A204.1 (cell line): Measurements from ENCODE around the gene KCNN4.

Experiments
- FAIRE-seq: peaks from 2 replicates; lab custom pipeline; 2012; peaks lifted over from hg19 to GRCh38; lab: Jason Lieb, UNC

Gene KCNN4

DNA sequence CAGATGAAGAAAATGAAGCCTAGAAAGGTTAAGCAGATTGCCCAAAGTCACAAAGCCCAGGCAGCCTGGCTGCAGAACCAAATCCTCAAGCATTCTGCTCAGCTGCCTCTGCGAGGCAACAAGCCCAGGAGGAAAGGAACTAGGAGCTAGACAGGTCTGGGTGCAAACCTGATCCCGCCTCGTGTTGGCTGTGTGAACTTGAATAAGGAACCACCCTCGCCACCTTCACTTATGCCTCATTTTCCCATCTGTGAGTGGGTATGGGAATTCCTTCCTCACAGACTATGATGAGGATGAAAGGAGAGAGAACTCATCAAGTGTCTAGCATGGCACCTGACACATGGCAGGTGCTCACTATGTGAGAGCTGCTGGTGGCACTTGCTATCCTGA, 32.6 kb downstream of the KCNN4 start:
- FAIRE-seq = no peak

DNA sequence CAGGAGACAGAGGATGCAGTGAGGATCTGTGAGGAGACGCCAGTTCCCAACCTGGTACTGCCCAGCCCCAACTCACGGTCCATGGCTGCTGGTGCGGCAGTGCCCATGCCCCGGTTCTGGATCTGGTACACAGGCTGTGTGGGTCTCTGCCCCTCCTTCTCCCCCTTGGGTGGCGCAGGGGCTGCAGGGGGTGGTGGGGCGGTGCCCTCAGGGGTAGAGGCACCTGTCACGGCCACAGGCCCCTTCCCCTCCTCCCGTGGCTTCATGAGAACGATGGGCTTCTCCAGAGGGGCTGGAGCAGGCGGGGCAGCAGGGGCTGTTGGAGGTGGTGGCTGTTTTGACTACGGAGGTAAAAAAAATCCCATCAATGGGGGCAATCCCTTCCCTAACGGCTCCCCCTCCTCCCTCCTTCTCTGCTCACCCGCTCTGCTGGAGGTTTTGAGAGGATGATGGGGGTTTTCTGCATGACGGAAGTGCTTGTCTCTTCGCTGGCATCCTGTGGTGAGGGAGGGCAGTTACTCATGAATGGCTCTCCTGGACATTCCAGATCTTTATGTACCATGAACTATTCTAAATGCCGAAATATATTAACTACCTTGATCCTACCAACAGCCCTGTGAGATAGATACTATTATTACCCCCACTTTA, 33.1 kb downstream of the KCNN4 start:
- FAIRE-seq = no peak

DNA sequence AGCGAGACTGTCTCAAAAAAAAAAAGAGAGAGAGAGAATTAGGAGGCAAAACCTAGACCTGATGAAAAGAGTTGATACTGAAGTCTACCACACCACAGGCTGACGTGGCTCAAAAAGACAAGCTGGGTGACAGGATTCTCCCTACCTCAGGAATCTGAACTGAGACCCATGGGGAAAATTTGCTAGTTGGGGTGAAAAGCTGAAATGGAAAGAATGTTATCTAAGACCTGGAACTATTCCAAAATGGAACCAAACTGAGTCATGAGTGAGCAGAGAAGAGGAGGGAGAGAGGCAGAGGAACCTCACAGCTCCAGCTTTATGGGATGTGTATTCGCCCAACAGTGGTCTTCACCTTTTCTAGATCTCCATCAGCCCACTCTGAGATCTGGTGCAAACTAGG, 37.7 kb downstream of the KCNN4 start:
- FAIRE-seq = no peak

DNA sequence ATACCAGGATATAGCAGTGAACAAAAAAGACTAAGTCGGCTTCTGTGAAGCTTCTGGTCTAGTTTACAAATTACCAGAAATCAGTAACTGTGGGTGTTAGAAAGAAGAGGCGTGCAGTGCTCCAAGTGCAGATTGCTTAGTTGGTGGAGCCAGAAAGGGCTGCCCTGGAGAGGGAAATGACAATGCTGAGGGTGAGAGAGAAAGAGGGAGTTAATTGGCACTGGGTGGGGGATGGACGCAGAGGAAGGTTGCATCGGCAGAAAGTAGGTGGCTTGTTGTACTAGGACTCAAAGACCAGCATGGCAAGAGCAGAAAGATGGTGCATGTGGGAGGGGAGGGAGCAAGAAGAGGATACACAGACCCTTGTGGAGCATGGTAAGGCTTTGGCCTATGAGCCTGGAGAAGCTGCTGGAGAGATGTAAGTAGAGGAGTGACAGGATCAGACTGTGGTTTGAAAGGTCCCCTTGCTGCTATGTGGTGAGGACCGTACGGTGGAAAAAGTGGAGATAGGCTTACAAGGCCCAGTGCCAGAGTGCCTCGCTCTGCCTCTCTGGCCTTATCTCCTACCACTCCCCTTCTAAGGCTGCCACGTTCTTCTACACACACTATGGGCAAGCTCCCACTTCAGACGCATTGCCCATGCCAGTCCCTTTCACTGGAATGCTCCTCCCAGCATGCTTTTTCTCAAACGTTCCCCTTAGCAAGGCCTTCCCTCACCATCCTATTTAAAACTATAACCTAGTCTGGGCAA, 39.5 kb downstream of the KCNN4 start:
- FAIRE-seq = no peak

DNA sequence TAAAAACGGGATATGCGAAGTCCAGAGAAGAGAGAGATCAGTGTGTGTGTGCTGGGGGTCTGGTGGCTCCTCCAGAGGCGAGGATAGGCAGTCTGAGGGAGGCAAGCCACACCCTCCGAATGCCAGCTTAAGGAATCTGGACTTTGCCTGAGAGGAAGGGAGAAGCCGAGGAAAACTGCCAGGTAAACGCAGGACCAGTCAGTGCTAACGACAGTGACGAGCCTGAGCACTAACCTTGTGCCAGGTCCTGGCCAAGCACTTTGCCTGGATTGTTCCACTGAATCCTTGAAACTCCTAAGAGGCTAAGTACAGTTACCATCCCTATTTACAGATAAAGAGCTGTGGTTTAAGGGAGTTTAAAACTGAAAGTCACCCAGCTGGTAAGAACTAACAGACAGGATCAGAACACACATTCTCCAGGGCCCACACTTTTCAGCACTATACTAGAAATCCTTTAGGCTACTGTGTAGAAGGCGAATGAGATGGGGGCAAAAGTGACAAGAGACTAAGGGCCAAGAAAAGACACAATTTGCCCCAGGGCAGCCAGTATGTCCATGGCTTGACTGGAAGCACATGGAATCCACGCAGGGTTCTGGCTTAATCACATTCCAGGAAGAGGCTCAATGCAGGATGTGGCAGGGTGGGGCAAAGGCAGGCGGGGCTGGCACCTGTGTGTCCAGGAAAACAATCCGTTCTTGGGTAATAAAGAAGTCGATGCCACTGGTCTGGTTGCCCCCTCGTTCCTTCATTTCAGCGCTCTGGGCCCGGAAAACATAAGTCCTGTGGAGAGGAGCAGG, 41.1 kb downstream of the KCNN4 start:
- no peak for FAIRE-seq

DNA sequence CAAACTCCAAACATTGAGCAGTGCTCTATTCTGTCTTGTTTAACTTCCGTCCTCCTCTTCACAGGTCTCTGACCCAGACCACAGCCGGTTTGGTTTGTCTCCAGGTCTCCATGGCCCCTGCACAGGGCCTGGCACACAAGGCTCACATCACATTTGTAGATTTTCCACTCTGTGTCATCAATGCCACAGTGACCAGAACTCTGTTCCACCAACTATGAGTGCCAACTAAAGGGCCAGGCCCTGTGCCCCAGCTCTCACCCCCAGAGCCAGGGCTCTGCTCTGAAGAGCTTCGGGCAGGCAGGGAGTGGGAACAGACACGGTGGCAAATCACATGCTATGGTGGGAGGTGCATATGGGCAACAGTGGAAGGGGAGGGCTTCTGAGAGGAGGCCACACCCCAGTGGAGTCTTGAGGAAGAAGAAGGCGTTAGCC, 42.0 kb downstream of the KCNN4 start:
- no peak for FAIRE-seq

DNA sequence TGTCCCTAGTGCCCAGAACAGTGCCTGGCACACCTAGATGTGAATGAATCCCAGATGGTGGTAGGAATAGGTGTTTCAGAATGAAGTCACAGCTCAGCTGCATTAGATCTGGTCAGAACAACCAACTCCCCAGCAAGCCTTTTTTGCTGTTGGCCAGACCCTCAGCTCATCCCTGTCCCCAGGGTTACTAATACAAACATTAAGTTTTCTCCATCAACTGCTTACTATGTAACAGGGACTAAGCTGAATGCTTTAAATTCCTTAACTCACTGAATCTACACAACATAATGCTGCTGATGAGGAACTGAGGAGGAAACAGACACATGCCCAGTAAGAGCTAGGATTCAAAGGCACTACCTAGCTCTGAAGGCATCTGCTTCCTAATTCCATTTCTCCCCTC, 44.8 kb downstream of the KCNN4 start:
- no peak for FAIRE-seq

DNA sequence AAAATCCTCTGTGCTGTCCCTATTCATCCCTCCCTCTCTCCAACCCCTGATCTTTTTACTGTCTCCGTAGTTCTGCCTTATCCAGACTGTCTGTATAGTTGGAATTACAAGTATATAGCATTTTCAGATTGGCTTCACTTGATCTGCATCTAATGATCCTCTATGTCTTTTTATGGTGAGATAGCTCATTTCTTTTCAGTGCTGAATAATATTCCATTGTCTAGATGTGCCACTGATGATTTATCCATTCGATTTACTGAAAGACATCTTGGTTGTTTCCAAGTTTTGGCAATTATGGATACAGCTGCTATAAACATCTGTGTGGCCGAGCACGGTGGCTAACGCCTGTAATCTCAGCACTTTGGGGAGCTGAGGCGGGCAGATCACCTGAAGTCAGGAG, 45.8 kb downstream of the KCNN4 start:
- FAIRE-seq = no peak

DNA sequence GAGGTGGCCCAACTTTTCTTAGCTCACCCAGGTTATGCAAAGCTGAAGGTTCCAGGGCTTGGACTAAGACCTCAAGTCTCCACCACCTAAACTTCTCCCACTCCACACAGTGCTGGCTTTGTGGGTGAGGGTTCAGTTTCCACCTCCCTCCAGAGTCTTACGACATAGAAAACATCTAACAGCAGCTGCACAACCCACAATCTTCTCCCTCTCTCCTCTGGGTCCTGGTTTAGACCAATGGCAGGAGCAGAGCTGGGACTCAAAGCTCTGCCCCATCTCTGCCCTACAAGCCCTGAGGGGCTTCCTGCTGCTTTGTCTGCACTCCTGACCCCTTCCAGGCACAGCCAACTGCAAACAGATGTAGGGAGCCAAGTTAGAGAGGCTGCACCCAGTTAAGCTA, 48.9 kb downstream of the KCNN4 start:
- no peak for FAIRE-seq

DNA sequence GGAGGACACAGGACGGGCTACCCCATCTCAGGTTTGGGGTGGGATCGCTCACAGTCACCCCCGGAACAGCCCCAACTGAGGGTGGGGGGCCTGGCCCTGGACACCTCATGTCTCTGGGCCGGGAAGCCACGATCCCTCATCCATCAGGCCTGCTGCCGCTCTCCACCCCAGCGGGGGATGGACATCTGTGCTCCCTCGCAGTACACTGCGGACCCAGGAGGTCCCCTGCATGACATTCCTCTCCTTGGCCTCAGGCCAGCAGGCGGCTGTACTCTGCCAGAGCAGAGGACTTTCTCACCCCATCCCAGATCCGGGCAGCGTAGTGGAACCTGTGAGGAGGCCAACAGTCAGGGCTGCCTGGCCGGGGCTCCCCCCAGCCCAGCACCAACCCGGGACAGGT, 49.4 kb downstream of the KCNN4 start:
- FAIRE-seq = no peak

DNA sequence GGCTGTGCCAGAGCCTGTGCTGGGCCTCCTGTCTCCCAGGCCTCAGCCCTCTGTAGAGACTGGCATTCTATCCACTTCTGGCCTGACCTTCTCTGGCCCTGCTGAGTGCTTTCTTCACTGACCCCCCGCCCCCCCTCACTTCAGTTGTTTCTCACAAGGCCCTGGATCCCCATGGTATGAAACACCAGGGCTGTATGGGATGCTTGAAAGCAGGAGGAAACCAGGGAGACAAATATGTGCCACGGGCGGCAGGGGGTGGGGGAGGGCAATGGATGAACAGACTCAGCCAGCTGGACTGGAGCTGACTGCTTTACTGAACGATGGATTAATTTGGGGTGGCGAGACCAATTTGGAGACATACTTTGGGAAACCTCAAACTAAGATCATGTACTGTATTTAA, 50.9 kb downstream of the KCNN4 start:
- no peak for FAIRE-seq

DNA sequence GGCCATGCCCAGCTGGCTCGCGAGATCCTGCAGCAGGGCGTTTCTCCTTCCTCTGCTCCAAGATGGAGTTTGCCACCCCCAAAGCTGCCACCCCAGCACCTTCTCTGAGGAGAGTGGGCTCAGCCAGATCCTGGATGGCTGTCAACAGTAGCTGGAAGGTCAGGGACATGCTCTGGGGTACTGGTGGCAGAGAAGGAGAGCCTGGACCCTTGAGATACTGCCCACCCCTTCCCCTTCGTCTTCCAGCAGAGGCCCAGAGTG, 53.2 kb downstream of the KCNN4 start:
- FAIRE-seq = no peak

DNA sequence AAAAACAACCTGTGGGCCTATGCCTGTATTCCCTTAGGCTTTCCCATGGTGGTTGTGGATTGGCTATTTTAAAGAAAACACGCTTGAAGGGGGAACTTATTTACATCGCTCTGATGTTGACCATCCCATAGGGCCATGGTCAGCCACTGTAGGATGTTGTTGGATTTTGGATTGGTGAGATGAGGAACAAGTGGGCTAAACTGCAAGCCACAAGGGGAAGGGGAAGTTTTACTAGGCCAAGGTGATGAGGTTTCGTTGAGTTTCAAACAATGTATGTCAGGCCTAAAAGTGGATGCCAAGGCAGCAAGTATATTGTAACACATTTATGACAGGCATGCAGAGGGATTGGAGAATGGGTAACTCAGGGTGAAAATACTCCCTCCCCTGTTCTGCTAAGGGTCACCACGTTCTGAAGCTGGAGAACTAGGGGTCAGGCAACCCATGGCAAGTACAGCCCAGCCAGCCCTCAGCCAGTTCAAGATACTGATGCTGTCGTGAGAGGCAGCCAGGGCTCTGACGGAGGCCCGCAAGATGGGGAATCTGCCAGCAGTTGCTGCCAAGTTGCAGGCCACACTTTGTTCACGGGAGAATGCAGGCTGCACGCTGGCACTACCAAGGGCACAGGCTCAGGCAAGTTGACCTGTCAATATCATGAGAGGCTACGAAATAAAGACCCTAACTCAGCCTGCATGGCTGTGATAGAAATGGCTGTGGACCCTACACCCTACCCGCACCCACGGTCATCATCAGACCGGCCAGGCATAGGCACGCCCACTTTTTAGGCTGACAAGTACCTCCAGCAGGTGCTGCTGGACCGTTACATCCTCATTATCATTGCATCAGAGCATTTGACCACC, 53.8 kb downstream of the KCNN4 start:
- no peak for FAIRE-seq

DNA sequence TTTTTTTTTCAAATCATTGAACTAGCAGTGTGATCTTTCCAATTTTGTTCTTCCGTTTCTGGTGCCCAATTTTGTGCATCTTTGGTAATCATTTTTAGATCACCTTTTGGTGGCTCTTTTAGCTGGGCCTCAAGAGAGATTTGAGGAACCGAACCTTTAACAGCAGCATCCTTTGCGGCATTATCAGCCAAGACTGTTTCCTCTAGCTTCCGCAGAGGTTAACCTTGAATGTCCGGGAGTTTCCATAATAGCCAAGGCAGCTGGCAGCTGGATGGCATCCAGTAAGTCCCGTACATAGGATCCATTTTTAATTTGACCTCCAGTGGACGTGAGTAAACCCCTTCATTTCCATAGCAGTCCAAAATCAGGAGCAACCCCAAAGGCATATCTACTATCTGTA, 55.3 kb downstream of the KCNN4 start:
- FAIRE-seq = no peak

DNA sequence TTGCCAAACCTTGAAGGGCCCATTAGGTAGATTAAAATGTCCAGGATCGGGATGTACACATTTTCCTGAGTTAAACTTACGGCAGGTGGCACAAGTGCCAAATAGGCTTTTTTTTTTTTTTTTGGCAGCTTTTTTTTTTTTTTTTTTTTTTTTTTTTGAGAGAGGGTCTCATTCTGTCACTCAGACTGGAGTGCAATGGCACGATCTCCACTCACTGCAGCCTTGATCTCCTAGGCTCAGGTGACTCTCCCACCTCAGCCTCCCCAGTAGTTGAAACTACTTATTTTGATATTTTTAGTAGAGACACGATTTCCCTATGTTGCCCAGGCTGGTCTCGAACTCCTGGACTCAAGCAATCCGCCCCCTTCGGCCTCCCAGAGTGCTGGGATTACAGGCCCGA, 55.9 kb downstream of the KCNN4 start:
- FAIRE-seq = no peak

DNA sequence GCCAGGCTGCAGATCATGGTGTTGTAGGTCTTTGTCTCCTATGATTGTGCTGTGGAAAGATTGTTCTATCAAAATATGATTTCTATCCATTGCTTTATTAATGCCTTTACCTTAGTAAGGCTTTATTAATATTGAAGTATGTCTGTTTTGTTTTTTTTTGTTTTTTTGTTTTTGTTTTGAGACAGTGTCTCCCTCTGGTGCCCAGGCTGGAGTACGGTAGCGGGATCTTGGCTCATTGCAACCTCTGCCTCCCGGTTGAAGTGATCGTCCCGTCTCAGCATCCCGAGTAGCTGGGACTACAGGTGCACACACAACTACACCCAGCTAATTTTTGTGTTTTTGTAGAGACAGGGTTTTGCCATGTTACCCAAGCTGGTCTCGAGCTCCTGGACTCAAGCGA, 57.2 kb downstream of the KCNN4 start:
- no peak for FAIRE-seq

DNA sequence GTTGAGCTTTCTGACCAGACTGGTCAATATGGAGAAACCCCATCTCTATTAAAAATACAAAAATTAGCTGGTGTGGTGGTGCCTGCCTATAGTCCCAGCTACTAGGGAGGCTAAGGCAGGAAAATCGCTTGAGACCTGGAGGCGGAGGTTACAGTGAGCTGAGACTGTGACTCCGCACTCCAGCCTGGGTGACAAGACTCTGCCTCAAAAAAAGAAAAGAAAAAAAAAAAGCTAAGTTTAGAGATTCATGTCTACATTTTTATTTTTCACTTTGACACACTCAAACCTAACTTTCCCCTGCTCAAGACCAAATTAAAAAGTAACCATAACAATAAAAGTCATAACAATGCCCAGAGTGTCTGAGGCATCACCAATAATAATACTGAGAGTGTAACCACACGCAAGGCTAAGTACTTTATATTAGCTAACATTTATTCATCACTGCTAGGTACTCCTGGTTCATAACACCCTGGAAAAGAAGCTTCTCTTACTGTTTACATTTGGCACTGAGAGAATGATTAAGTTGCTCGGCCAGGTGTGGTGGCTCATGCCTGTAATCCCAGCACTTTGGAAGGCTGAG, 59.2 kb downstream of the KCNN4 start:
- FAIRE-seq = no peak

DNA sequence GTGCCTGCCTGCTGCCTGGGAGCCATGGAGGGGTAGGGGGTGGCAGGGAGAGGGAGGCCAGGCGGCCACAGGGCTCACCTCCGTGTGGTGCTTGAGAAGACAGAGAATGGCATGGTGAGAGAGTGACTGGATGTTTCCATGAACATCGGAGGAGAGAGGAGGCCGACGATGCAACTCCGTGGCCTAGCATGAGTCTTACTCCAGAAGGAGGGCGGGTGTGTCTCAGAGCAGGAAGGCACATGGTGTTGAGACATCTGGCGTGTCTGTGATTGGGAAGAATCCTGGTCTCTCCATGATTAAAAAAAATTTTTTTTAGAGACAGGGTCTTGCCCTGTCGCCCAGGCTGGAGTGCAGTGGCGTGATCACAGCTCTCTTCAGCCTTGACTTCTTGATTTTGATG, 59.8 kb downstream of the KCNN4 start:
- FAIRE-seq = no peak

DNA sequence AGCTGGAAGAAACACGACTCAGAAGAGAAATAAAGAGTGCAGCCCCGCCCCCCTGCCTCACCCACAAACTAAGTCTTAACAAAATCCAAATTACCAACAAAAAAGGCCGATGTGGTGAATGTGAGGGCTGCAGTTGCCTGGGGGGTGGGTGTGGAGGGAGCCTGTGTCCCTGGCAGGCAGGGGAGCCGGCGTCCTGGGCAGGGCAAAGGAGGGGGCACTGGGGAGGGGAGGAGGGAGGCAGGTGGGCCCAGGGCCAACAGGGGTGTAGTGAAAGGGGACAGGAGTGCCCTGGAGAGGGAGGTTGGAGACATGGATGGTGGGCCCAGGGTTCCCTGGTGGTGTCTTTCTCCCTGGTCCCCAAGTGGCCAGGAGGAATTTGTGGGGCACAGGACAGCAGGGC, 60.9 kb downstream of the KCNN4 start:
- FAIRE-seq = no peak

DNA sequence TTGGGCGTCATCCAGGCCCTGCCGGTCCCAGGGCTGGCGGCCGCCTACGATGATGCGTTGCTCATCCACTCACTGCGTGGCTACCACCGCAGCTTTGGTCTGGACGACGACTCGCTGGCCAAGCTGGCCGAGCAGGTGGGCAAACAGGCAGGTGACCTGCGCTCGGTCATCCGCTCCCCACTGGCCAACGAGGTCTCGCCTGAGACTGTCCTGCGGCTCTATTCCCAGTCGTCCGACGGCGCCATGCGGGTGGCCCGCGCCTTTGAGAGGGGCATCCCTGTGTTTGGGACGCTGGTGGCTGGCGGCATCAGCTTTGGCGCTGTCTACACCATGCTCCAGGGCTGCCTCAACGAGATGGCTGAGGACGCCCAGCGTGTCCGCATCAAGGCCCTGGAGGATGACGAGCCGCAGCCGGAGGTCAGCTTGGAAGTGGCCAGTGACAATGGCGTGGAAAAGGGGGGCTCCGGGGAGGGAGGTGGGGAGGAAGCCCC, 61.4 kb downstream of the KCNN4 start:
- no peak for FAIRE-seq

DNA sequence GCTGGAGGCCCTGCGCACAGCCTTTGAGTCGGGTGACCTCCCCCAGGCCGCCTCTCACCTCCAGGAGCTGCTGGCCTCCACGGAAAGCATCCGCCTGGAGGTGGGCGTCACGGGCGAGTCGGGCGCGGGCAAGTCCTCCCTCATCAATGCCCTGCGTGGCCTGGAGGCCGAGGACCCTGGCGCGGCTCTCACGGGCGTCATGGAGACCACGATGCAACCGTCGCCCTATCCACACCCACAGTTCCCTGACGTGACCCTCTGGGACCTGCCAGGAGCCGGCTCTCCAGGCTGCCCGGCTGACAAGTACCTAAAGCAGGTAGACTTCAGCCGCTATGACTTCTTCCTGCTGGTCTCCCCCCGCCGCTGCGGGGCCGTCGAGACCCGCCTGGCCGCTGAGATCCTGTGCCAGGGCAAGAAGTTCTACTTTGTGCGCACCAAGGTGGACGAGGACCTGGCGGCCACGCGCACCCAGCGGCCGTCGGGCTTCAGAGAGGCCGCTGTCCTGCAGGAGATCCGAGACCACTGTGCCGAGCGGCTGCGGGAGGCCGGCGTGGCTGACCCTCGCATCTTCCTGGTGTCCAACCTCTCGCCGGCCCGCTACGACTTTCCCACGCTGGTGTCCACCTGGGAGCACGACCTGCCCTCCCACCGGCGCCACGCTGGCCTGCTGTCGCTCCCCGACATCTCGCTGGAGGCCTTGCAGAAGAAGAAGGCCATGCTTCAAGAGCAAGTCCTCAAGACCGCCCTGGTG, 62.0 kb downstream of the KCNN4 start:
- no peak for FAIRE-seq
